A673 (cell line): ENCODE results near the gene MBD3.

ENCODE experiments used
- EZH2 ChIP-seq: fragments of 200-600 bp; sonication (generic); IDR thresholded peaks from 2 replicates; pipeline ENCODE4 v1.6.1; 2017; ENCODE audit warnings: borderline replicate concordance, low read depth, mild to moderate bottlenecking, mixed read lengths, antibody characterized with exemption, low read length; ENCODE audit not compliant: poor library complexity, severe bottlenecking
- TF ChIP-seq, protein P1 (sequence below): fragments of 300-800, 200-600 bp; sonication (generic); conservative IDR thresholded peaks from 2 replicates; pipeline ENCODE4 v1.5.1; 2017; ENCODE audit warnings: low read depth, mild to moderate bottlenecking, antibody characterized with exemption, low read length, moderate library complexity, mixed read lengths

DNA sequence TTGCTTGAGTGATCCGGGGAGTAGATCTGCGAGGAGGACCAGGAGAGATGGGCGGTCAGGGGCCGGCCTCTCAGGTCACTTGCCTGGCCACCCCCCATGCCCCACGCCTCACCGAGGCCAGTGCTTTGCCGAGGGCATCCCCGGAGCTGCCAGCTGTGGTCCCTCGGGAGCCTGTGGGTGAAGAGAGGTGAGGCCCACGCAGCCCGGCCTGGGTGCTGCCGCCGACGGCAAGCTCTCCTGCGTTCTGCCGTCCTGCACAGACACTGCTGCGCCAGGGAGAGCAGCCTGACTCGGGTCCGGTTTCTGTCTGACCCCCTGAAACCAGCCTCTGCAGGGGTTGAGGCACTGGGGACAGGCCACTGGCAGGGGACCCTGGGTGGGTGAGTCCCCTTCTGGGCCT, 28.4 kb upstream of the MBD3 start:
- TF ChIP-seq, protein P1, sequence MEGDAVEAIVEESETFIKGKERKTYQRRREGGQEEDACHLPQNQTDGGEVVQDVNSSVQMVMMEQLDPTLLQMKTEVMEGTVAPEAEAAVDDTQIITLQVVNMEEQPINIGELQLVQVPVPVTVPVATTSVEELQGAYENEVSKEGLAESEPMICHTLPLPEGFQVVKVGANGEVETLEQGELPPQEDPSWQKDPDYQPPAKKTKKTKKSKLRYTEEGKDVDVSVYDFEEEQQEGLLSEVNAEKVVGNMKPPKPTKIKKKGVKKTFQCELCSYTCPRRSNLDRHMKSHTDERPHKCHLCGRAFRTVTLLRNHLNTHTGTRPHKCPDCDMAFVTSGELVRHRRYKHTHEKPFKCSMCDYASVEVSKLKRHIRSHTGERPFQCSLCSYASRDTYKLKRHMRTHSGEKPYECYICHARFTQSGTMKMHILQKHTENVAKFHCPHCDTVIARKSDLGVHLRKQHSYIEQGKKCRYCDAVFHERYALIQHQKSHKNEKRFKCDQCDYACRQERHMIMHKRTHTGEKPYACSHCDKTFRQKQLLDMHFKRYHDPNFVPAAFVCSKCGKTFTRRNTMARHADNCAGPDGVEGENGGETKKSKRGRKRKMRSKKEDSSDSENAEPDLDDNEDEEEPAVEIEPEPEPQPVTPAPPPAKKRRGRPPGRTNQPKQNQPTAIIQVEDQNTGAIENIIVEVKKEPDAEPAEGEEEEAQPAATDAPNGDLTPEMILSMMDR, result no peak
- no peak for TF ChIP-seq EZH2
